Activated CD8-positive, alpha-beta memory T cell treated with anti-CD3 and anti-CD28 coated beads, Interleukin-2, amount 50 U/mL, for 24 hours (primary cell): Measurements from ENCODE around the gene HRH3.

Experiments
- DNase-seq: peaks from one replicate; pipeline ENCODE4 v3.0.0-alpha.2; 2020; ENCODE audit errors: extremely low read depth

The HRH3 gene

GRCh38 chr20:62215020-62215990 lies 4.8 kb downstream of the HRH3 start:
- no peak for DNase-seq

DNA sequence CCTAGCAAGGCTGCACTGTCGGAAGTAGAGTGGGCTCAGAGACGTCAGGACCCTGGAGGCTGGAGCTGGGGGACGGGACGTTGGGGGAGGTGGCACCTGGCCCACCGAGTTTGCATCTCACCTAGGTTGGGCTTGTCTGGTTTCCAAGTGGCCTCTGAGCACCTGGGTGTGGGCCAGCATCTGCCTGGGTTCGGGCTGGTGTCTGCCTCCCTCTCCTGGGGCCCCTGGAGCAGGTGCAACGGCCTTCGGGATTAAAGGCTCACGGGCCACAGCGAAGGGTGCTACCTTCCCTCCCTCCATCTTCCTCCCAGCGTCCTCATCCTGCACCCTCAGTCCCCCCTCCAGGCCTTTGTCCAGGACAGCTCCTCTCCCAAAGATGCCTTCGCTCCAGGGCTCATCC lies 6.0 kb downstream of the HRH3 start:
- no peak for DNase-seq

DNA sequence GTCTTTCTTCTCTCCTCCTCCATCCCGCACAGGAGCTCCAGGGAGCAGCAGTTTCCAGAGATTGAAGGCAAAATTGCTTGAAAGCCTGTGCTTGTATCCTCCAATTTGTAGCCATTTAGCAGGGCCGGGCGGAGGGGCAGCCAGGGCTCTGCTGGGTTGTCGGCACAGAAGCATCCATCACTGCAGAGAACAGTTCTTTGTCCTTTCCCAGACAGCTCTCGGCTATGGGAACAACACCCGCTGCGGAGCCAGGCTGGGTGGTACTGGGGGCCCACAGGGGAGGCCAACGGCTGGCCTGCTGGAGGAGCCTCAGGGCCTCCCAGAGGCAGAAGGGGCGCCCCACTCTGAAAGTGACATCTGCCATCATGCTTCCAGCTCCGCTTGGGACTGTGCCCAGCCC lies 7.8 kb downstream of the HRH3 start:
- DNase-seq, result no peak

DNA sequence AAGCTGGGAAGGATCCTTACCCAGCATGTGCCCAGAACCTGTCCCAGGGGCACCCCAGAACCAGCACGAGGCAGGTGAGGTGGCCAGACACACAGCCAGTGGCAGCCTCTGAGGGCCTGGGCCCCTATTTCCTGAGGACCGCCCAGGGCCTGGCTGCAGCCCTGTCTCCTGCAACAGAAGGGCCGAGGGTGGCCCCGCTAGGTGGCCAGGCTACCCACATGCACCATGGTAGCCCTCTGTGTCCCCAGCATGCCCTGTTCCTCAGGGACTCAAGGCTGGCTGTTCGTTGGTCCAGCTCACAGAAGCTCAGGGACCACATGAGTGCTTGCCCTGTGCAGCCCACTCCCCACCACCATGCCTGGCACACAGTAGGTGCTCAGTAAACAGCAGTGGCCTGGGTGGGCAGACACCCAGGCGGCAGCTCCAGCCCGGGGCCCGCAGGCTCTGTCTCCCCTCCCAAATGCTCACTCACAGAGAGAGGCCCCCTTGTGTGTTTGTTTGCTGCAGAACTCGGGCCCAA lies 8.2 kb downstream of the HRH3 start:
- no peak for DNase-seq

- no peak for DNase-seq
These were observed 8.9 kb downstream of the HRH3 start for GRCh38 chr20:62211216-62211615.

DNA sequence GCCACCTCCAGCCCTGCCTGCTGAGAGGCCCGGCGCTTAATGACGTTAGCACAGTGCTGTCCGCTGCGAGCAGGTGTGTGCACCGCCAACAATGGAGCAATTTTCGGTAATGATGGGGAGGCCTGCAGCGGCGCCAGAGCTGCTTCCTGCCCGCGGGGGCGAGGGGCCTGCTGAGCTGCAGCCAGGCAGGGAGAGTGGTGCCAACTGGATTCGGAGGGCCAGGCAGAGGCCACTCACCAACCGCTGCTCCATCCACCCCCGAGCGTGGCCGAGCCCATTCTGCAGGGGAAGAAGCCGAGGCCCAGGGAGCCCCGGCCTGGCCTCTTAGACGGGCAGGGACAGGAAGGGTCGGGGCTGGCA lies 9.6 kb downstream of the HRH3 start:
- DNase-seq, result no peak

DNA sequence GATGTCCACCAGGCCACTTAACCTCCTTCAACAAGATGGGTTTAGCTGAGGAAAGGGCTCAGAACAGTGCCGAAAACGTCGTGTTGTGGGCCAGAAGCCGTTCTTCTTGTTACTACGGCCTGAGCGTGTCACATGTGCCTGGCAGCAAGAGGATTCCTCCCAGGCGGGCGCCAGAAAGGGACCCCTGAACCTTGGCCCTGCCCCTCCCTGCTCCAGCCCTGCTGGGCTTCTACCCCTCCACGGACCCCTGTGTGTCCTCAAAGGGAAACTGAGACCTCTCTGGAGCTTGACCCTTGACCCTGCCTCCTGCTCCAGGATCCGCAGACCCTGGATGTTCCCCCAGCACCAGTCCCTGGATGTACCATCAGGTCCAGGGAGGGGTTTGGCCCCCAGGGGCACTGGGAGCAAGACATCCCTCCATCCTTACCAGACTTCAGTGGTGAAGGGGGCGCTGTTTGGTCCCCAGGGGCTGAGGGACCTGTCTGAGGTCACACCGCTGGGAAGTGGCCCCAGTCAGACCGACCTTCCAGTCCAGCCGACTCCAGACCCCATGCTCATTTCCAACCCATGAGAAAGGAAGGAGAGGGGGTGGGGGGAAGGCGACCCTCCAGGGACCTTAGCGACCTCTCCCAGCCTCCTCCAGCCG lies 10.1 kb downstream of the HRH3 start:
- no peak for DNase-seq

- no peak for DNase-seq
These were observed 11.0 kb downstream of the HRH3 start for GRCh38 chr20:62208795-62209755.

GRCh38 chr20:62208061-62208794 lies 11.8 kb downstream of the HRH3 start:
- no peak for DNase-seq

- no peak for DNase-seq
These were observed 13.7 kb downstream of the HRH3 start for GRCh38 chr20:62206388-62206775.

- no peak for DNase-seq
These were observed 14.3 kb downstream of the HRH3 start for GRCh38 chr20:62205618-62206387.

- DNase-seq, result no peak
These were observed 16.6 kb downstream of the HRH3 start for GRCh38 chr20:62203378-62204030.

DNA sequence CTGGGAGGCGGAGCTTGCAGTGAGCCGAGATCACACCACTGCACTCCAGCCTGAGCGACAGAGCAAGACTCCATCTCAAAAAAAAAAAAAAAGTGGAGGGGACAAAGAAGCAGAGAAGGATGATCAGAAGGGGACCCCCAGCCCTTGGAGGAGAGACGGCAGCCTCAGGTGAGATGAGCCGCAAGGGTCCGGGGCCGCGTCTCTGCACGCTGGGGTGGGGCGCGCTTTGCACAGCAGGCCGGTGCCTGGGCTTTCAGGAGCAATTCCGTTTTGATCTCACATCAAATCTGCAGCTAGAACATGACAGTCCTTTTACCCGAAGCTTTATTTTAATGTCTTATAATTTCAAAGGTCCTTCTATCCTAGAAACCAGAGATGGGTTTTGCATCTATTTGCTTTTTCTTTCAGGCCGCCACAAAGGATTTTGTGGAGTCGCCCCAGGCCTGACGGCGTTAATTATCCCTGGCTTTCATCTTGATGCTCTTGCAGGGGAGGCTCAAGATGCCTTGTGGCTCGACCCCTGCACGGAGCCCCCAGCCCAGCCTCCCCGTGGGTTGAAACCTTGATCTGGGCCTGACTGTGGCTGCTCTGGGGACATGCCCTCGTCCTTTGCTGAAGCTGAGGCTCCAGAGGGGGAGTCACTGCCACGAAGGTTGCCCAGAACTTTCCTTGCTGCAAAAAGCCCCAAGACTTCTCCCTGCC lies 17.3 kb downstream of the HRH3 start:
- DNase-seq, result no peak

- DNase-seq, result no peak
These were observed 18.0 kb downstream of the HRH3 start for GRCh38 chr20:62202083-62202395.

DNA sequence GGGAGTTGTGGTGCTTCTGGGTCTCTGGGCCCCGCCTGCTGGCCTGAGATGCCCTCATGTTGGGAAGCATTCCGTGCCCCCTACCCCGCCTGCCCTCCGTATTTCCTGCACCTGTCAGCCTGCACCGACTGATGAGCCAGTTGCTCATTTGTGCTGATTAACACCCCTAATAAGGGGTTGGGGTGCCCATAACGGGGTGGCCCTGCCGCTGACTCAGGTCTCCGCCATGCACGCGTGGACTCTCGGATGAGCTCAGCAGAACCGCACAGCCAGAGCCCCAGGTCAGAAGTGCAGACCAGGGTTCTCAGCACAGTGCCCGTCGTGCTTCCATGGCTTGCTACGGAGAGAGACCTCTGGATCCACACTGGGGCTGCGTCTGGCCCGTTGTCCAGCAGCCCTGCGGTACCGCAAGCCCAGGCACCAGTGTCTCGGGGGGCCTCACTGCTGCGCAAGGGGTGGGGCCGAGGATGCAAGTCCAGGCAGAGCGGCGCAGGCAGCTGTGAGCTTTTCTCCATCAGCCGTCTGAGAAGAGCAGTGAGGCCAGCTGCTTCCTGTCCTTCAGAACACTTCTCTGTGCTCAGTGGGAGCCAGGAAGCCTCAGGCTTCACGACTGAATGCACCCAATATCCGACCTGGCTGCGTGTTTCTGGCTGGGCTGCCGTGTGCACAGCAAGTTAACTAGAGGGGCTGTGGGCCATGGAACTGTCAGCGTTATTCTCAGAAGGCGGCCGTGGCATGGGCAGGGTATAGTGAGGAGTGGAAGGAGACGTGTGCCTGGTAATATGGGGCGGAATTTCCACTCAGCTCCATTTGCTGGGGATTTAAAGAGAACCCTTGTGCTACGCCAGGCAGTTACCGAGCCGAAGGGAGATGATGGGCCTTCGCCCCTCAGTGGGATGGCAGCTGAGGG lies 18.6 kb downstream of the HRH3 start:
- no peak for DNase-seq

GRCh38 chr20:62200491-62201172 lies 19.4 kb downstream of the HRH3 start:
- DNase-seq, result no peak

DNA sequence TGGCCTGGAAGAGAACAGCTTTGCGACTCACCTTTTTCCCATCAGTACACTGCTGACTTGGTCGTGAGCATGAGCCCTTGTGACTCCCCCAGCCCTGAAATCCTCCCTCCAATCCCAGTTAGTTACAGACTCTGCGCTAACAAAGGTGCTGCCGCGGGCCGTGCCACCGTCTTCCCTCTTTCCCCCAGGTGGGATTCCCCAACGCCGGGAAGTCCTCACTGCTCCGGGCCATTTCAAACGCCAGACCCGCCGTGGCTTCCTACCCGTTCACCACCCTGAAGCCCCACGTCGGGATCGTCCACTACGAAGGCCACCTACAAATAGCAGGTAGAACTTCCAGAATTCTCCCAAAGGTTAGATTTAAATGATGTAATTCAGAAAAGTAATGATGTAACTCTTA lies 21.1 kb downstream of the HRH3 start:
- no peak for DNase-seq

DNA sequence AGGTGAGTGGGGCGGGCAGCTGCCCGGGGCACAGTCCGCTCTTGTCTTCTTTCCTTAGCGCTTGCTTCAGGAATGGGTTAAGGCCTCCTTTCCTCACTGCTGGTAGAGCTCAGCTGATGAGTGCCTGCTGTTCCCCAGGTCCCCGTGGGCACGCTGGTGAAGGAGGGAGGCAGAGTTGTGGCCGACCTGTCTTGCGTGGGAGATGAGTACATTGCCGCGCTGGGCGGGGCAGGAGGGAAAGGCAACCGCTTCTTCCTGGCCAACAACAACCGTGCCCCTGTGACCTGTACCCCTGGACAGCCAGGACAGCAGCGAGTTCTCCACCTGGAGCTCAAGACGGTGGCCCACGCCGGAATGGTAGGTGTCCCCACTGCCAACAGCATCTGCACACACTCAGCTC lies 21.6 kb downstream of the HRH3 start:
- DNase-seq, result no peak
